GM12878 (cell line): ENCODE measurements around the gene RAB40B. TPM values are rescaled to one million over a fixed set of nuclear protein-coding genes. Genes with fewer than 3 reads are reported as not detected.

ENCODE experiments used
- ATAC-seq: fragments of 200-7000 bp; cut with Tn5 transposase; 3 replicates; pipeline ENCODE4 v1.9.1; 2020; ENCODE audit warnings: mild to moderate bottlenecking, moderate library complexity
- BruUV-seq: library from RNA; stranded (reverse); fragments of 400-500 nt; replicated peaks from 2 replicates; lab custom pipeline; 2021; lab: Mats Ljungman, UMichigan
- CTCF ChIA-PET: fragments of 300-600 bp; sonication (Branson Sonifier 250); formaldehyde crosslinking; extraction: SDS; loops from one replicate; lab custom pipeline; 2021; ENCODE audit warnings: inconsistent platforms; lab: Yijun Ruan, JAX
- POLR2A ChIA-PET: fragments of 350-600 bp; formaldehyde crosslinking; extraction: SDS; loops from one replicate; lab custom pipeline; 2021; ENCODE audit warnings: inconsistent platforms; lab: Charles Lee
- RAD21 ChIA-PET: fragments of 300-600 bp; sonication (Branson Sonifier 250); formaldehyde crosslinking; loops from one replicate; lab custom pipeline; 2023; ENCODE audit warnings: antibody characterized with exemption; ENCODE audit not compliant: unreplicated experiment; lab: Charles Lee
- SMC1A ChIA-PET: fragments of 300-600 bp; sonication (Branson Sonifier 250); formaldehyde crosslinking; loops from one replicate; lab custom pipeline; 2023; ENCODE audit not compliant: unreplicated experiment, uncharacterized antibody; lab: Charles Lee
- DNase-seq: peaks from one replicate; pipeline ENCODE4 v3.0.0-alpha.2; 2011; ENCODE audit warnings: low read depth, low spot score
- FAIRE-seq: peaks from 3 replicates; lab custom pipeline; 2011; peaks lifted over from hg19 to GRCh38; lab: Jason Lieb, UNC
- H2AFZ ChIP-seq: 2 replicates; pipeline ENCODE4 v1.6.0; 2011; ENCODE audit warnings: low read depth, low read length, control low read depth; ENCODE audit not compliant: control insufficient read depth
- H3K27ac ChIP-seq: 2 replicates; pipeline ENCODE4 v1.5.1; 2011; ENCODE audit warnings: control low read depth; ENCODE audit not compliant: control insufficient read depth, insufficient read depth
- H3K27me3 ChIP-seq, 2 experiments: replicated peaks in 1 of 2; 2 replicates each; pipeline versions ENCODE4 v1.6.0 to v1.6.1; 2011; ENCODE audit warnings: low read length in 1 of 2; ENCODE audit not compliant: control insufficient read depth in 2 of 2, insufficient read depth in 2 of 2
- H3K36me3 ChIP-seq, 2 experiments: 2 replicates each; pipeline ENCODE4 v1.5.1; 2011; ENCODE audit warnings: low read length in 1 of 2; ENCODE audit not compliant: control insufficient read depth in 2 of 2, insufficient read depth in 2 of 2
- H3K4me1 ChIP-seq: 2 replicates; pipeline ENCODE4 v1.6.1; 2011; ENCODE audit warnings: mild to moderate bottlenecking, low read length, moderate library complexity, mixed read lengths; ENCODE audit not compliant: control insufficient read depth, insufficient read depth
- H3K4me2 ChIP-seq: 2 replicates; pipeline ENCODE4 v1.6.0; 2011; ENCODE audit warnings: control low read depth; ENCODE audit not compliant: control insufficient read depth, insufficient read depth
- H3K4me3 ChIP-seq: fragments of 200-600 bp; sonication (generic); 2 replicates; pipeline ENCODE4 v1.5.1; 2016
- H3K79me2 ChIP-seq: 2 replicates; pipeline ENCODE4 v1.6.0; 2011; ENCODE audit warnings: low read length; ENCODE audit not compliant: control insufficient read depth, insufficient read depth
- H3K9ac ChIP-seq: 2 replicates; pipeline ENCODE4 v1.8.0; 2011; ENCODE audit warnings: low read length, control low read depth, mixed read lengths; ENCODE audit not compliant: control insufficient read depth, insufficient read depth
- H3K9me3 ChIP-seq: replicated peaks from 3 replicates; pipeline ENCODE4 v1.5.1; 2011; ENCODE audit warnings: mild to moderate bottlenecking, low read length; ENCODE audit not compliant: control insufficient read depth, insufficient read depth
- H4K20me1 ChIP-seq: 2 replicates; pipeline ENCODE4 v1.6.0; 2011; ENCODE audit not compliant: control insufficient read depth, insufficient read depth
- BACH1 ChIP-seq: fragments of 450-650 bp; IDR thresholded peaks from 2 replicates; pipeline ENCODE4 v1.6.1; 2017; ENCODE audit warnings: mild to moderate bottlenecking, borderline replicate concordance
- CHD1 ChIP-seq: IDR thresholded peaks from 2 replicates; pipeline ENCODE4 v1.6.1; 2012; ENCODE audit warnings: low read depth, low read length, improper control_type of control experiment
- DPF2 ChIP-seq: fragments of 450-650 bp; IDR thresholded peaks from 2 replicates; pipeline ENCODE4 v1.6.1; 2017; ENCODE audit warnings: mild to moderate bottlenecking
- FOXM1 ChIP-seq: IDR thresholded peaks from 2 replicates; pipeline ENCODE4 v1.6.1; 2012; ENCODE audit warnings: low read depth, mild to moderate bottlenecking, inconsistent platforms, low read length, moderate library complexity
- HDGF ChIP-seq: fragments of 450-650 bp; IDR thresholded peaks from 2 replicates; pipeline ENCODE4 v1.6.1; 2016; ENCODE audit warnings: antibody characterized with exemption
- KDM1A ChIP-seq: fragments of 200-600 bp; sonication (generic); IDR thresholded peaks from 2 replicates; pipeline ENCODE4 v1.6.1; 2016; ENCODE audit warnings: borderline replicate concordance
- POU2F2 ChIP-seq: IDR thresholded peaks from 3 replicates; pipeline ENCODE4 v1.6.1; 2011; ENCODE audit warnings: low read depth, mild to moderate bottlenecking, low read length, borderline replicate concordance
- RCOR1 ChIP-seq: conservative IDR thresholded peaks from 2 replicates; pipeline ENCODE4 v1.6.1; 2012; ENCODE audit warnings: low read depth, low read length, improper control_type of control experiment
- SRF ChIP-seq, 2 experiments: IDR thresholded peaks; 2 replicates each; pipeline ENCODE4 v1.6.1; 2011; ENCODE audit warnings: low read depth in 2 of 2, low read length in 2 of 2, mild to moderate bottlenecking in 1 of 2, moderate library complexity in 1 of 2
- TAF1 ChIP-seq: IDR thresholded peaks from 2 replicates; pipeline ENCODE4 v1.6.1; 2011; ENCODE audit warnings: mild to moderate bottlenecking, low read depth, low read length, borderline replicate concordance
- ZNF217 ChIP-seq: fragments of 450-650 bp; IDR thresholded peaks from 2 replicates; pipeline ENCODE4 v1.6.1; 2017; ENCODE audit warnings: antibody characterized with exemption, mild to moderate bottlenecking
- ZSCAN29 ChIP-seq: fragments of 450-650 bp; IDR thresholded peaks from 2 replicates; pipeline ENCODE4 v1.6.1; 2017; ENCODE audit warnings: mild to moderate bottlenecking, moderate library complexity
- WGBS: methylation state at CpG from one replicate; pipeline ENCODE4 v1.1.6; 2016; ENCODE audit warnings: low lambda C conversion rate; ENCODE audit not compliant: insufficient replicate concordance, insufficient coverage; ENCODE audit errors: missing lambda C conversion rate; 5-methylcytosine and 5-hydroxymethylcytosine counted together
- in situ Hi-C: fragments of 300-500 bp; cut with MboI; formaldehyde crosslinking; loops from 9 replicates; pipeline ENCODE4 v1.14.3; 2018; ENCODE audit warnings: mixed read lengths
- intact Hi-C: fragments of 100-400 bp; cut with micrococcal nuclease; formaldehyde crosslinking; loops from one replicate; pipeline ENCODE4 v1.14.2; 2022; ENCODE audit not compliant: unreplicated experiment
- polyA plus RNA-seq, 11 experiments: library from polyadenylated mRNA; depleted of rRNA in 4 of 11; unstranded in 6 of 11; stranded (reverse) in 5 of 11; fragments of >200 nt; fragmentation: Nextera tagmentation in 4 of 11; fragmentation: Illumina TruSeq in 1 of 11; extraction: Ambion mirVana in 4 of 11; extraction: Trizol in 1 of 11; gene quantifications; 1 replicate in 1 of 11; 2 replicates in 10 of 11; pipeline versions ENCODE4 v1.2.1 to v1.2.3, GENCODE V29; 2011 to 2016; ENCODE audit warnings: inconsistent platforms in 2 of 11, missing spikeins in 2 of 11, low read depth in 1 of 11
- total RNA-seq, 4 experiments: library from RNA; depleted of rRNA in 3 of 4; stranded (reverse); fragments of >200 nt in 3 of 4; fragmentation: Illumina TruSeq in 1 of 4; extraction: Trizol in 1 of 4; gene quantifications; 2 replicates each; pipeline versions ENCODE4 v1.2.1 to v1.2.3, GENCODE V29; 2013 to 2021

Gene RAB40B
- total and polyA plus RNA-seq, 10 of the 15 experiments (the other 5 are each of a cell fraction or from before 2014, with no cell fraction given): 0.06 to 2.8 (median 1.4) TPM

DNA sequence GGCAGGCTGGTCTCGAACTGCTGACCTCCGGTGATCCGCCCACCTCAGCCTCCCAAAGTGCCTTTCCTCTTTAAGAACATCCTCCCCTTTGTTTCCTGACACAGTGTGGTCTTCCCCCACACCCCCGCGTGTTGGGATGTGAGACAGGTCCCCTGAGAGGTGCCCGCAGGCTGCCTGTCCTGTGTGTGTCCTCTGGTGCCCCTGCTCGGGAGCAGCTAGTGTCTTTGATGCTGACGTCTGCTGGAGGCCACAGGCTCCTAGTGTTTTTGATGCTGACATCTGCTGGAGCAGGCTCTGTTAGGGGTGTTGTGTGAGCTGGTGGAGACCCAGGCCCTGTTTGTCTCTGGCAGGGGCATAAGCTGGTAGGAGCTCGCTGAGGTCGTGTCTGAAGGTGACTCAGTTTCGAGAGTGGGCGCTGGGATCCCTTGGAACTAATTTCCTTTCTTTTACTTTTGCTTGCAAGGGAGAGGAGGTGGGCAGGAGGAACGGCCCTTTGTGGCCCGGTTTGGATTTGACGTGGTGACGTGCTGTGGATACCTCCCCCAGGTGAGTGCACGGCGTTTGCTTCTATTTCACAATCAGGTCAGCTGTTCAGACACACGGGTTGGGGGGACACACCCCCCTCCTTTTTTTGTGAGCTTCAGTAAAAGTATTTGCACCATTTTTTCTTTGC is 24.0 kb upstream of the RAB40B start:
- Histone ChIP-seq H3K4me2 (no peak overlapping the region), H3K27ac (no peak overlapping the region), H3K27me3 (no peaks in the 10 kb centered on the region), H2AFZ (no peak overlapping the region), H3K4me1 (peaks cover 6% of the 10 kb centered on the region), H3K9ac (no peak overlapping the region), H3K9me3 (no peaks in the 10 kb centered on the region), H3K79me2 (peaks cover 8% of the 10 kb centered on the region), H3K4me3 (no peak overlapping the region), H4K20me1 (no peaks in the 10 kb centered on the region), H3K36me3 (peaks cover 4 to 9% of the 10 kb centered on the region in 2 experiments; a peak in 3 of 4 replicates)
- no peak for ATAC-seq
- no TSS peak for BruUV-seq
- 92% methylated on average over 19 of the region's 19 CpGs for WGBS
- RAD21 ChIA-PET: no interaction called here
- POLR2A ChIA-PET: no interaction called here
- FAIRE-seq: no peak
- SMC1A ChIA-PET: no interaction called here
- CTCF ChIA-PET: no interaction called here
- intact Hi-C loops: no loop called here
- no peak for DNase-seq
- TF ChIP-seq ZSCAN29 (no peak), FOXM1 (no peak), RCOR1 (no peak), TAF1 (no peak), DPF2 (no peak), SRF (IDR thresholded peaks at IDR 0.05; ENCODE audit: low read depth in 2 of 2, low read length in 2 of 2) (no peak), ZNF217 (no peak), BACH1 (no peak), CHD1 (no peak), KDM1A (no peak), HDGF (no peak), POU2F2 (no peak)
- in situ Hi-C loops: no loop called here
